Naive thymus-derived CD4-positive, alpha-beta T cell (primary cell): ENCODE measurements around the gene SLC33A1. TPM values are rescaled to one million over a fixed set of nuclear protein-coding genes. Genes with fewer than 3 reads are reported as not detected.

ENCODE experiments used
- ATAC-seq: fragments of 150-1000 bp; cut with Tn5 transposase; 2 replicates; pipeline ENCODE4 v1.10.0; 2021; ENCODE audit warnings: mild to moderate bottlenecking, moderate library complexity
- CTCF ChIA-PET: fragments of 350-600 bp; sonication (Branson Sonifier 250); formaldehyde crosslinking; loops from one replicate; lab custom pipeline; 2021; ENCODE audit warnings: antibody characterized with exemption; lab: Charles Lee
- POLR2A ChIA-PET: fragments of 350-600 bp; sonication (Branson Sonifier 250); formaldehyde crosslinking; loops from one replicate; lab custom pipeline; 2021; ENCODE audit warnings: antibody characterized with exemption, inconsistent platforms; lab: Charles Lee
- DNase-seq, 9 donors: peaks; one replicate each; pipeline versions ENCODE4 v3.0.0 to v3.0.0-alpha.2; 2020 to 2022; ENCODE audit warnings: mixed read lengths in 1 of 9
- H3K27ac ChIP-seq: one replicate; pipeline ENCODE4 v1.7.0; 2013; ENCODE audit warnings: mild to moderate bottlenecking, low read depth, low read length, moderate library complexity
- H3K27me3 ChIP-seq, 2 donors: one replicate each; pipeline ENCODE4 v1.7.0; 2013; ENCODE audit warnings: low read length in 2 of 2, mild to moderate bottlenecking in 2 of 2, moderate library complexity in 2 of 2; ENCODE audit not compliant: control insufficient read depth in 2 of 2, insufficient read depth in 2 of 2
- H3K36me3 ChIP-seq, 3 experiments: 1 replicate in 2 of 3; 2 replicates in 1 of 3; pipeline ENCODE4 v1.7.0; 2013; ENCODE audit warnings: low read length in 3 of 3, mild to moderate bottlenecking in 3 of 3, moderate library complexity in 1 of 3; ENCODE audit not compliant: insufficient read depth in 3 of 3, control insufficient read depth in 2 of 3
- H3K4me1 ChIP-seq, 2 donors: one replicate each; pipeline ENCODE4 v1.7.0; 2013; ENCODE audit warnings: low read length in 2 of 2, mild to moderate bottlenecking in 2 of 2, moderate library complexity in 1 of 2; ENCODE audit not compliant: control insufficient read depth in 2 of 2, insufficient read depth in 2 of 2
- H3K4me3 ChIP-seq: 2 replicates; pipeline ENCODE4 v1.7.0; 2013; ENCODE audit warnings: mild to moderate bottlenecking, low read length
- H3K9me3 ChIP-seq, 3 experiments: 1 replicate in 2 of 3; 2 replicates in 1 of 3; pipeline ENCODE4 v1.7.0; 2013; ENCODE audit warnings: low read length in 3 of 3; ENCODE audit not compliant: control insufficient read depth in 2 of 3
- H3K27ac Mint-ChIP-seq, 9 donors: one replicate each; pipeline ENCODE4 v1.8.0; 2020 to 2022; ENCODE audit warnings: mixed read lengths in 9 of 9, mild to moderate bottlenecking in 8 of 9, moderate library complexity in 5 of 9, inconsistent platforms in 2 of 9
- H3K27me3 Mint-ChIP-seq, 5 donors: one replicate each; pipeline ENCODE4 v1.8.0; 2021 to 2022; ENCODE audit warnings: mixed read lengths in 5 of 5, mild to moderate bottlenecking in 1 of 5
- H3K36me3 Mint-ChIP-seq, 5 donors: one replicate each; pipeline ENCODE4 v1.8.0; 2020 to 2022; ENCODE audit warnings: mixed read lengths in 5 of 5, mild to moderate bottlenecking in 3 of 5, inconsistent platforms in 1 of 5
- H3K4me1 Mint-ChIP-seq, 7 donors: one replicate each; pipeline ENCODE4 v1.8.0; 2020 to 2022; ENCODE audit warnings: mixed read lengths in 7 of 7, mild to moderate bottlenecking in 3 of 7, inconsistent platforms in 1 of 7
- H3K4me3 Mint-ChIP-seq, 10 donors: one replicate each; pipeline ENCODE4 v1.8.0; 2020 to 2022; ENCODE audit warnings: mild to moderate bottlenecking in 10 of 10, mixed read lengths in 10 of 10, moderate library complexity in 6 of 10, inconsistent platforms in 2 of 10
- H3K9me3 Mint-ChIP-seq, 11 donors: one replicate each; pipeline ENCODE4 v1.8.0; 2020 to 2022; ENCODE audit warnings: mixed read lengths in 11 of 11, mild to moderate bottlenecking in 4 of 11, inconsistent platforms in 1 of 11, moderate library complexity in 1 of 11
- intact Hi-C, 2 donors: fragments of 100-400 bp; cut with micrococcal nuclease; formaldehyde crosslinking; loops; one replicate each; pipeline ENCODE4 v1.15.1; 2023
- polyA plus RNA-seq, 2 donors: library from polyadenylated mRNA; unstranded; fragments of 300-500 nt; fragmentation: Illumina TruSeq; gene quantifications; one replicate each; pipeline ENCODE4 v1.2.3, GENCODE V29; 2021
- total RNA-seq, 6 experiments: library from RNA in 5 of 6; stranded (reverse) in 5 of 6; gene quantifications; 1 replicate in 5 of 6; 2 replicates in 1 of 6; pipeline ENCODE4 v1.2.3 and lab custom pipeline; 2021 to 2026

Gene SLC33A1
- total and polyA plus RNA-seq, 7 experiments from 2014 or later: 9.4 to 40.8 (median 21.3) TPM

DNA sequence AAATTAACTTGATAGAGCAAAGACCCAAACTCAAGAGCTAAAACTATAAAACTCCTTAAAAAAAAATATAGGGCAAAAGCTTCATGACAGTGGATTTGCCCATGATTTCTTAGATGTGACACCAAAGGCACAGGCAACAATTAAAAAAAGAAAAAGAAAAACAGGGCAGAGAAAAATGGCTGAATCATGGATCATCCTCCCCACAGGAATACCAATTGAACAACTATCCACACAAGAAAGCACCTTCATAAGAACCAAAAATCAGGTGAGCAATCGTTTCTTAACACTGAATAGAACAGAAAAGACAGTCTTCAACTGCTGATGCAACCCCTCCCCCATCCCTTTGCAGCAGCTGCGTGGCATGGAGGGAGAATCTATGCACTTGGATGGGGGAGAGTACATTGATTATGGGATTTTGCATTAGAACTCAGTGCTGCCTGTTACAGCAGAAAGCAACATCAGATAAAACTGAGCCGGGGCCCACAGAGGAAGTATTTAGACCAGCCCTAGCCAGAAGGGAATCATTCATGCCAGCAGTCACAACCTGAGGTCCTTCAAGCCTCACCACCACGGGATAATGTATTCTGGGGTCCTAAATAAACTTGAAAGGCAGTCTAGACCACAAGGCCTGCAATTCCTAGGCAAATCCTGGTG is 63.8 kb downstream of the SLC33A1 start:
- H3K9me3 Mint-ChIP-seq: peaks cover 0 to 12% (median 7%) of the 10 kb centered on the region in 11 donors
- H3K27me3 Mint-ChIP-seq: no peaks in the 10 kb centered on the region
- POLR2A ChIA-PET: no interaction called here
- DNase-seq (no peak), ATAC-seq (no peak)
- intact Hi-C loops: no loop called here
- no peaks in the 10 kb centered on the region for H3K27me3 ChIP-seq
- H3K4me1 Mint-ChIP-seq: peaks cover 2 to 28% (median 19%) of the 10 kb centered on the region in 7 donors
- H3K9me3 ChIP-seq: peaks cover 0 to 4% (median 0%) of the 10 kb centered on the region in 3 experiments
- no peak overlapping the region for H3K4me3 ChIP-seq
- no peak overlapping the region for H3K27ac ChIP-seq
- CTCF ChIA-PET: interaction anchor here (1.5 kb wide), 1 partner anchor 16 kb away, joined by 4 read pairs; the partner anchor contains the start of gene C3orf33
- H3K36me3 Mint-ChIP-seq: peaks cover 10 to 59% (median 53%) of the 10 kb centered on the region in 5 donors
- H3K4me3 Mint-ChIP-seq: no peak overlapping the region
- no peaks in the 10 kb centered on the region for H3K4me1 ChIP-seq
- peaks cover 0 to 15% (median 5%) of the 10 kb centered on the region in 3 experiments for H3K36me3 ChIP-seq
- H3K27ac Mint-ChIP-seq: peak overlapping the region in 1 of 9 donors; percentile 47

DNA sequence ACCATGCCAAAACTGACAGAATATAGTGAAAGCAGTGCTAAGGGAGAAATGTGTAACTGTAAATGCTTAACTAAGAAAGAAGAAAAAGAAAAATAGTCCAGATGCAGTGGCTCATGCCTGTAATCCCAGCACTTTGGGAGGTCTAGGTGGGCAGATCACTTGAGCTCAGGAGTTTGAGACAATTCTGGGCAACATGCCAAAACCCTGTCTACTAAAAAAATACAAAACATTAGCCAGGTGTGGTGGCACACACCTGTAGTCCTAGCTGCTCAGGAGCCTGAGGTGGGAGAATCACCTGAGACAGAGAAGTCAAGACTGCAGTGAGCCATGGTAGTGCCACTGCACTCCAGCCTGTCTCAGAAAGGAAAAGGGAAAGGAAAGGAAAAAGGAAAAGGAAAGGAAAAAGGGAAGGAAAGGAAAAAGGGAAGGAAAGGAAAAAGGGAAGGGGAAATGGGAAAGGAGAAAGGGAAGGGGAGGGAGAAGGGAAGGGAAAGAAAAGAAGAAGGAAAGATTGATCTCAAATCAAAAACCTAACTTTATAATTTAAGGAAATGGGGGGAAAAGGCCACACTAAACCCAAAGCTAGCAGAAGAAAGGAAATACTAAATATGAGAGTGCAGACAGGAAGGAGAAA is 68.4 kb downstream of the SLC33A1 start:
- Histone ChIP-seq H3K36me3 (peaks cover 0 to 2% (median 0%) of the 10 kb centered on the region in 3 experiments), H3K27me3 (no peaks in the 10 kb centered on the region), H3K9me3 (peaks cover 0 to 13% (median 0%) of the 10 kb centered on the region in 3 experiments), H3K4me3 (no peak overlapping the region), H3K27ac (no peak overlapping the region), H3K4me1 (no peaks in the 10 kb centered on the region)
- ChIA-PET CTCF (no interaction called here), POLR2A (no interaction called here)
- ATAC-seq: no peak
- Mint-ChIP-seq H3K27ac (peak overlapping the region in 2 of 9 donors; percentile 28 to 51), H3K4me3 (no peak overlapping the region), H3K27me3 (no peaks in the 10 kb centered on the region), H3K36me3 (peaks cover 7 to 43% (median 32%) of the 10 kb centered on the region in 5 donors), H3K4me1 (peaks cover 2 to 25% (median 14%) of the 10 kb centered on the region in 7 donors), H3K9me3 (peaks cover 0 to 17% (median 7%) of the 10 kb centered on the region in 11 donors)
- DNase-seq: no peak
- intact Hi-C loops: no loop called here

DNA sequence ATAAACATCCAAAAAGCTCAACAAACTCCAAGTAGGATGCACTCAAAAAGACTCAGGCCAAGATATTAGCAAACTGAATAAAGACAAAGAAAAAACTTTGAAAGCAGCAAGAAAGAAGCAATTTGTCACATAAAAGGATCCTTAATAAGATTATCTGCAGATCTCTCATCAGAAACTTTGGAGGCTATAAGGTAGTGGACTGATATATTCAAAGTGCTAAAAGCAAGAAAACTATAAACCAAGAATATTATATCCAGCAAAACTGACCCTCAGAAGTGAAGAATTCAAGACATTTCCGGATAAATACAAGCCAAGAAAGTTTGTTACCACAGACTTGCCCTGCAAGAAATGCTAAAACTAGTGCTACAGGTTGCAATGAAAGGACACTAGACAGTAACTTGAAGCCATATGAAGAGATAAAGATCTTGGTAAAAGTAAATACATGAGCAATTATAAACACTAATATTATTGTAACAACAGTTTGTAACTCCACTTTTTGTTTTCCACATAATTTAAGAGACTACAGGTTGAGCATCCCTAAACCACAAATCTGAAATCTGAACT is 71.8 kb downstream of the SLC33A1 start:
- ATAC-seq (no peak), DNase-seq (no peak)
- Mint-ChIP-seq H3K27ac (no peak overlapping the region), H3K36me3 (peaks cover 1 to 51% (median 42%) of the 10 kb centered on the region in 5 donors), H3K4me3 (no peak overlapping the region), H3K27me3 (no peaks in the 10 kb centered on the region), H3K9me3 (peaks cover 0 to 17% (median 7%) of the 10 kb centered on the region in 11 donors), H3K4me1 (peaks cover 2 to 21% (median 14%) of the 10 kb centered on the region in 7 donors)
- intact Hi-C loops: no loop called here
- ChIA-PET POLR2A (no interaction called here), CTCF (no interaction called here)
- no peak overlapping the region for H3K27ac ChIP-seq
- no peaks in the 10 kb centered on the region for H3K36me3 ChIP-seq
- no peak overlapping the region for H3K4me3 ChIP-seq
- H3K4me1 ChIP-seq: no peaks in the 10 kb centered on the region
- no peaks in the 10 kb centered on the region for H3K27me3 ChIP-seq
- peaks cover 0 to 13% (median 0%) of the 10 kb centered on the region in 3 experiments for H3K9me3 ChIP-seq

DNA sequence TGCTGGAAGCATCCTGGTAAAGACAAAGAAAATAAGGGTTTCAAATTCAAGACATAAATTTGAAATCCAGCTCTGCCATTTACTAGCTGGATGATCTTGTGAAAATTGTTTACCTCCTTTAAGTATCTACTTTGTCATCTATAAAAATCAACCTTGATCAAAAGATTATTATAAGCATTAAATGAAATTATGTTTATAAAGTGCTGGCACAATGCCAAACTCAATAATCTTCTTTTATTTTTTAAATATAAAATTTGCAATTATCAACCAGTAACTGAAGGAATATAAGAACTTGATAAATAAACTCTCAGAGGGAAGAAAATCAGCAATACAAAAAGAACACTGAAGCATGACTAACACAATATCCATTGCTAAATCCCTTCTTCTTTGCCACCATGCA is 73.9 kb downstream of the SLC33A1 start:
- Mint-ChIP-seq H3K27ac (no peak overlapping the region), H3K36me3 (peaks cover 1 to 51% (median 32%) of the 10 kb centered on the region in 5 donors), H3K4me3 (no peak overlapping the region), H3K27me3 (no peaks in the 10 kb centered on the region), H3K4me1 (peaks cover 0 to 6% (median 2%) of the 10 kb centered on the region in 7 donors), H3K9me3 (peaks cover 0 to 17% (median 7%) of the 10 kb centered on the region in 11 donors)
- ChIA-PET POLR2A (no interaction called here), CTCF (no interaction called here)
- no peak for DNase-seq
- H3K9me3 ChIP-seq: peaks cover 0 to 13% (median 0%) of the 10 kb centered on the region in 3 experiments
- H3K4me1 ChIP-seq: no peaks in the 10 kb centered on the region
- no peak overlapping the region for H3K27ac ChIP-seq
- H3K36me3 ChIP-seq: no peaks in the 10 kb centered on the region
- H3K27me3 ChIP-seq: no peaks in the 10 kb centered on the region
- intact Hi-C loops: no loop called here
- H3K4me3 ChIP-seq: no peak overlapping the region
- no peak for ATAC-seq

DNA sequence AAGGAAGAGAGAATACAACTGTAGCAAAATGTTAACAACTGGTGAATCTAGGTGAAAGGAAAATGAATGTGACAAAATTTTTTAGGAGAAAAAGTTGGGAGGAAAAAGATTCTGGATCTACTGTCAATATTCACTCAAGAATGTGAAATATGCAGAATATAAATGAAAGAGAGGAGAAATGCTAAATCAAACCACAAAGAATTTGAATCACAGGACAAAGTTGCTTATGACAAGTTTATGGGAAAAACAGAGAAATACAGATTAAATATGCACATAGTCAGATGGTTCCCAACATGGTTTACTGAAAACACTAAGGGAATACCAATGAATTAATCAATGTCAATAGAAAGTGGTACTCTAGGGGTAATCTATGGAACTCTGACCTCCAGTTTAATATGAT is 75.8 kb downstream of the SLC33A1 start:
- Mint-ChIP-seq H3K27ac (no peak overlapping the region), H3K36me3 (peaks cover 1 to 60% (median 48%) of the 10 kb centered on the region in 5 donors), H3K27me3 (no peaks in the 10 kb centered on the region), H3K9me3 (peaks cover 0 to 17% (median 7%) of the 10 kb centered on the region in 11 donors), H3K4me3 (no peak overlapping the region), H3K4me1 (peaks cover 0 to 4% (median 0%) of the 10 kb centered on the region in 7 donors)
- DNase-seq: no peak
- Histone ChIP-seq H3K36me3 (peaks cover 0 to 14% (median 0%) of the 10 kb centered on the region in 3 experiments), H3K27me3 (no peaks in the 10 kb centered on the region), H3K27ac (no peak overlapping the region), H3K4me3 (no peak overlapping the region), H3K4me1 (no peaks in the 10 kb centered on the region), H3K9me3 (peaks cover 0 to 13% (median 0%) of the 10 kb centered on the region in 3 experiments)
- ChIA-PET POLR2A (no interaction called here), CTCF (no interaction called here)
- no peak for ATAC-seq
- intact Hi-C loops: no loop called here

DNA sequence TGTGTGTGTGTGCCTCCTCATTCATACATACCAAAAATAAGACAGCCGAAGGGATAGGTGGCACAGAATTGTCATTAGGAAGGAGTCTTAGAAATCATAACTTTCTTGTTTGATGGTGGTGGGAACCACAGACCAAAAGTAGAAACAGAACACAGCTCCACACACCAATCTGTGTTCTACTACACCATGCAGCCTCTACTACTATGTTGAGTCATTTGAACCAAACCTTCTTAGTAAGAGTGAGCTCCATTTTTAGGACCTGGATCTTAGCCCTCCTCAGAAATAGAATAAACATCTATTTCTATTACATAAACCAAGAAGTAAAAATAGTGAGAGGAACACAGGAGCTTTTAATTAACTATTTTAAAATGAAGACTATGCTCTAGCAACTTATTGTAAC is 81.4 kb downstream of the SLC33A1 start:
- no peaks in the 10 kb centered on the region for H3K9me3 ChIP-seq
- DNase-seq (no peak), ATAC-seq (no peak)
- Mint-ChIP-seq H3K36me3 (peaks cover 9 to 55% (median 37%) of the 10 kb centered on the region in 5 donors), H3K27ac (no peak overlapping the region), H3K27me3 (no peaks in the 10 kb centered on the region), H3K4me3 (no peak overlapping the region), H3K4me1 (peaks cover 0 to 2% (median 0%) of the 10 kb centered on the region in 7 donors), H3K9me3 (peaks cover 0 to 4% (median 0%) of the 10 kb centered on the region in 11 donors)
- POLR2A ChIA-PET: no interaction called here
- H3K27ac ChIP-seq: no peak overlapping the region
- no peak overlapping the region for H3K4me3 ChIP-seq
- no peaks in the 10 kb centered on the region for H3K27me3 ChIP-seq
- peaks cover 0 to 14% (median 0%) of the 10 kb centered on the region in 3 experiments for H3K36me3 ChIP-seq
- H3K4me1 ChIP-seq: no peaks in the 10 kb centered on the region
- CTCF ChIA-PET: no interaction called here
- intact Hi-C loops: no loop called here
